Lower leg skin (tissue), 4 donors: ENCODE data around the gene EFTUD2. TPM values are rescaled to one million over a fixed set of nuclear protein-coding genes. Genes with fewer than 3 reads are reported as not detected.

Experiments
- DNase-seq, 2 donors: peaks; one replicate each; pipeline ENCODE4 v3.0.0-alpha.2; 2019; ENCODE audit warnings: low spot score in 2 of 2
- H3K4me3 ChIP-seq: fragments of 200-600 bp; sonication (generic); 2 replicates; pipeline ENCODE4 v1.5.1; 2017; ENCODE audit warnings: mild to moderate bottlenecking, low read depth; ENCODE audit not compliant: poor library complexity, severe bottlenecking
- CTCF ChIP-seq, 3 donors: fragments of 450-650 bp; IDR thresholded peaks; one replicate each; pipeline ENCODE4 v1.5.1; 2016; ENCODE audit warnings: antibody characterized with exemption in 3 of 3, mild to moderate bottlenecking in 3 of 3, moderate library complexity in 2 of 3
- POLR2A ChIP-seq, 2 donors: fragments of 450-650 bp; IDR thresholded peaks; one replicate each; pipeline ENCODE4 v1.6.1; 2016 to 2017; ENCODE audit warnings: antibody characterized with exemption in 2 of 2, mild to moderate bottlenecking in 1 of 2, moderate library complexity in 1 of 2
- WGBS, 2 donors: methylation state at CpG; one replicate each; pipeline ENCODE4 v1.1.5; 2018; 5-methylcytosine and 5-hydroxymethylcytosine counted together
- intact Hi-C: fragments of 100-400 bp; cut with DNase I; formaldehyde crosslinking; loops from one replicate; pipeline ENCODE4 v1.15.0; 2023; ENCODE audit warnings: low total_unique reads
- total RNA-seq, 4 donors: library from RNA; depleted of rRNA; stranded (reverse); fragments of >200 nt; gene quantifications; one replicate each; pipeline ENCODE4 v1.1.0, GENCODE V29; 2016

EFTUD2 gene
- total RNA-seq, 4 donors from 2014 or later = 45.0 to 69.2 (median 51.5) TPM

- DNase-seq = no peak
- intact Hi-C loops = no loop called here
- no peak for TF ChIP-seq POLR2A (IDR thresholded peaks at IDR 0.05)
- no peak for TF ChIP-seq CTCF (IDR thresholded peaks at IDR 0.05)
- WGBS, 2 donors = 74 to 81% methylated on average over 8 of the region's 8 CpGs
- no peak overlapping the region for H3K4me3 ChIP-seq
Measured at GRCh38 chr17:44903012-44903685, 3.9 kb upstream of the EFTUD2 start.

- no peak overlapping the region for H3K4me3 ChIP-seq
- no peak for TF ChIP-seq CTCF (IDR thresholded peaks at IDR 0.05)
- TF ChIP-seq POLR2A (IDR thresholded peaks at IDR 0.05) = no peak
- DNase-seq = no peak
- intact Hi-C loops = no loop called here
- 93% methylated on average over 16 to 17 of the region's 17 CpGs for WGBS, 2 donors
Measured at GRCh38 chr17:44902135-44902760, 3.0 kb upstream of the EFTUD2 start.

- intact Hi-C loops = no loop called here
- WGBS, 2 donors = 61 to 69% methylated on average over 4 of the region's 4 CpGs
- DNase-seq = peak in 1 of 2 donors; percentile 8
- TF ChIP-seq CTCF (IDR thresholded peaks at IDR 0.05) (no peak), POLR2A (IDR thresholded peaks at IDR 0.05) (no peak)
- no peak overlapping the region for H3K4me3 ChIP-seq
Measured at GRCh38 chr17:44901411-44901921, 2.2 kb upstream of the EFTUD2 start.

- no peak for DNase-seq
- intact Hi-C loops = no loop called here
- no peak overlapping the region for H3K4me3 ChIP-seq
- TF ChIP-seq POLR2A (IDR thresholded peaks at IDR 0.05) (no peak), CTCF (IDR thresholded peaks at IDR 0.05) (no peak)
- 12 to 23% methylated on average over 3 of the region's 3 CpGs for whole genome bisulfite sequencing, 2 donors
Measured at GRCh38 chr17:44900894-44901293, 1.6 kb upstream of the EFTUD2 start.

- DNase-seq = no peak
- intact Hi-C loops = no loop called here
- H3K4me3 ChIP-seq = peak overlapping the region; percentile 54
- 0 to 1% methylated on average over 7 of the region's 7 CpGs for WGBS, 2 donors
- no peak for TF ChIP-seq POLR2A (IDR thresholded peaks at IDR 0.05)
Measured at GRCh38 chr17:44898768-44899073, 524 bp downstream of the EFTUD2 start.

GRCh38 chr17:44894642-44895041 lies 4.6 kb downstream of the EFTUD2 start:
- intact Hi-C loops = no loop called here
- TF ChIP-seq CTCF (IDR thresholded peaks at IDR 0.05) (no peak), POLR2A (IDR thresholded peaks at IDR 0.05) (no peak)
- WGBS, 2 donors = 90 to 97% methylated on average over 4 of the region's 4 CpGs
- no peak for DNase-seq
- H3K4me3 ChIP-seq = no peak overlapping the region
